AG20443 (cell line): ENCODE measurements around the gene KMT5B.
"Not testable (repeated sequence)": the region's sequence is repeated elsewhere in the genome, so short reads cannot be mapped to it uniquely, and the experiment has no call there.

ENCODE experiments used
- DNase-seq: peaks from one replicate; pipeline ENCODE4 v3.0.0; 2012; ENCODE audit warnings: low spot score, mixed read lengths

The KMT5B gene

GRCh38 chr11:68213135-68213515, at the start of gene KMT5B:
Gene KMT5B, minus strand, starts transcription at chr11:68213296. Its CDS starts 23,220 bp downstream, at chr11:68190076.
- peak; percentile 62 for DNase-seq

GRCh38 chr11:68262544-68262827, 49.4 kb upstream of the KMT5B start:
- peak; percentile 5 for DNase-seq

DNA sequence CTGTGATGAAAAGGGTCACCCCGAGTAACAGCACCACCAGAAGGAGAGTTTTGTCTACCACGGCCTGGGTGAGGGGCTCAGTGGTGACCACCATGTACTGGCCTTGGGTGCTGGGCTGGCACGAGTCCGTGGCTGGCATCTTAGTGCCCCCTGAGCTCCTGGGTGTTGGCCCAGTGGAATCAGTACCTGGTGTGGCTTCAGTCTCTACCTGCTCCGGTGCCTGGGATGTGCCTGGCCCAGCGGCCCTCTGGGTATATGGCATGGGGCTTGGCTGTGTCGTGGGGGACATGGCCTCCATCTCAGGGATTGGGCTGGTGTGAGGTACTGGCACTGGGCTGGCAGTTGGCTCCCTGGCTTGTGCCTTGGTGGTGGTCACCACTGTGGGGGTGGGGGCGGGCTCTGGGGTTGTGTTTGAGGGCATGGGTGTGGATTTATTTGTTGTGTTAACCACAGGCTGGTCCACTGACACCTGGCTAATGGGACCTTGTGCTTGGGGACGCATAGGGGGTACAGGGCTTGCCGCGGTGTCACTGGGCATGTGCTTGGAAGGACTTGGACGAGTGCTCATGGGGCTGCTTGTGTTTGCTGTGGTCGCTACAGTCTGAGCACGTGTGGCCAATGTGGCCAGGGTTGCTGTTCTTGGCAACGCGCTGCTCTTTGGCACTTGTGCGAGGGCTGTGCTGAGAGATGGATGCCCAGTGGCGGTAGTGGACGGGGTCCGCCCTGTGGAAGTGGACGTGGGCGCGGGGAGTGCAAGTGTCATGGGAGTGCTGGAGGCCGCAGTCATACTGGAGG, 48.9 kb upstream of the KMT5B start:
- DNase-seq, result no peak

- DNase-seq, result peak; percentile 4
These were observed 47.9 kb upstream of the KMT5B start for GRCh38 chr11:68261006-68261405.

- DNase-seq, result no peak
These were observed 47.4 kb upstream of the KMT5B start for GRCh38 chr11:68260484-68260883.

- DNase-seq, result peak; percentile 4
These were observed 46.2 kb upstream of the KMT5B start for GRCh38 chr11:68259122-68259959.

GRCh38 chr11:68258363-68258765, 45.3 kb upstream of the KMT5B start:
- DNase-seq, result no peak

DNA sequence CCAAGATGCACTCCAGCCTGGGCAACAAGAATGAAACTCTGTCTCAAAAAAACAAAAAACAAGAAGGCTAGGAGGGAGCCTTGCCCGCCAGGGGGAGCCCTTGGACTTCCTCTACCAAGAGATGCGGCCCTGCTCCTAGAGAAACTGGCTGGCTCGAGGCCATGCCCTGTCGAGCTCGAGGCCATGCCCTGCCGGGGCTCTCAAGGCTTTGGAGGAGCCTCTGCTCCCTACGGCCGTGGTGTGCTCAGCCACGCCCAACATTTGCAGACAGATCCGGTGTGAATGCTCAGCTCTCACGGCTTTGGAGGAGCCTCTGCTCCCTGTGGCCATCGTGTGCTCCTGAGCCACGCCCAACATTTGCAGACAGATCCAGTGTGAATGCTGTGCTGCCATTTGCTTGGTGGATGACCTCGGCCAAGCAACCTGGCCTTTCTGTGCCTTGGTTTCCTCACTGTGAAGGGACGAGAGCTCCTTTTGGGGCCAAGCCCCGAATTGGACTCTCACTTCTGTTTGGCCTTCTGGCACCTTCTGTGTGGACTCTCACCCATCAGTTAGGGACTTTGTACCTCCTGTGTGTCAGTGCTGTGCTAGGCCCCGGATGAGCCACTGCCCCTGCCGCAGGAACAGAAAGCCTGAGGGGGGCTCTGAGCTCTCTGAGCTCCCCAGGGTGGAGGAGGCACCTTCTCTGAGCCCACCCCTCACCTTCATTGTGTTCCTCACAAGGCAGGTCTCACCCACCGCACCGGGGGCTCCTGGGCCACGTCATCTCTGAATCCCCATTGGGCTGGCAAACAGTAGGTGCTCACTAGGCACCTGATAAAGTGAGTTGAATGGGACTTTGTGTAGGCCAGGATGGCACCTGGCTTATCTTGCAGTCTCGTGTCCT, 44.6 kb upstream of the KMT5B start:
- peak; percentile 91 for DNase-seq

DNA sequence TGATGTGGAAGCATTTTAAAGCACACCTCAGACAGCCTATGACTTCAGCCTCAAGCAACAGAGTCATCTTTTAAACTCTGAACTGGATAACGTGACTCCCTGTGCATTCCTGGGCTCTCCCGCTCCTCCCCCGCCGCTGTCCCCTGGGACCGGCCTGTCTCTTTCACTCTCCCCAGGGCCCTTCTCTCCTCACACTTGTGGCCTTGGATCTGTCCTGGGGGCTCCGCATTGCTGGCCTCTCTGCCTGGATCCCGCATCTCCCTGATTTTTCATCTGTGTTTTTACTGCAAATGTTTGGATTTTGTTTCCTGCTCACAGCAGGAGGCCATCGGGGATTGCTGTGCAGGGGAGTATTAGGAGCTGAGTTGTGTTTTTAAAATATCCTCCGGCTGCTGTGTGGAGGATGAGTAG, 43.2 kb upstream of the KMT5B start:
- DNase-seq, result peak; percentile 67

DNA sequence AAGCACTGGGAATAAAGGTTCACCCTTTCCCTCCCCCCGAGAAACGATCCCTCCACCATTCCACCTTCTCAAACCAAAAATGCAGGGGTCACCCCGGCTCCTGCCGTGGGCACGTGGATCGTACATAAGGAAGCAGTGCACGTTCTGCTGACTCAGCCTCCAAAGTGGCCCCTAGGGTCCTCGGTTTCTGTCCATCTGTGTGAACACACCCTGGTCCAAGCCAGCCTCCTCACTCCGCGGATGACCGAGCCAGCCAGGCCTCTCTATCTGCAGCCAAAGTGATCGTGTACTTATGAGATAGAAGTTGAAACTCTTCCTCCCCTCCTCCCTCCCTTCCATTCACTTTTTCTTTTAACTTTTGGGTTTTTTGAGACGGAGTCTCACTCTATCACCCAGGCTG, 42.4 kb upstream of the KMT5B start:
- peak; percentile 26 for DNase-seq

DNA sequence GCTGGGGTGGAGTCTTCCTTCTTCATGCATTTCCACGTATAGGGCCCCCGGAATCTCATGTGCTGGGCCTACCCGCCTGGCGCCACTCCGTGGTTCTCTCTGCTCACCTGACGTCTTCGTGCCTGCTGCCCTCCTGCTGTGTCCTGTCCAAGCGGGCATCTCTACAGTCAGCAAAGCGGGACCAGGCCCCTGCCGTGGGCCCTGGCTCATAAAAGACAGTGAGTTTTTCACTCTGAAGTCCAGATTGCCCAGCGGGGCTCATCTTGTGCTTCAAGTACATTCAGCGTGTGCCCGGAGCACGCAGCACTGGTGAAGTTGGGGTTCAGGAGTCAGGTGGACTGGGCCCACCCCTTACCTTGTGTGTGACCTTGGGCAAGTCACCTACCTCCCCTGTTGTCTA, 41.3 kb upstream of the KMT5B start:
- DNase-seq, result no peak

DNA sequence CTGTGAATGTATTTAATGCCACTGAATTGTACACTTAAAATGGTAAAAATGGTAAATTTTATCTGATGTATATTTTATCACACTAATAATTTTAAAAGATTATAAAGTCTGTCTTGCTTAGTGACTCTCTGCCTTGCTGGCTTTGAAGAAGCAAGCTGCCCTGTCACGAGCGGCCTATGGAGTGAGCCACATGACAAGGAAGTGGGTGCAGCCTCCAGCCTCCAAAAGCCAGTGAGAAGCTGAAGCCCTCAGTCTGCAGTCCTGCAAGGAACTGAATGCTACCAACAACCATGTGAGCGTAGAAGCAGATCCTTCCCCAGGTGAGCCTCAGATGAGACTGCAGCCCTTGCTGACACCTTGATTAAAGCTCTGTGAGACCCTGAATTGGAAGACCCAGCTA, 38.7 kb upstream of the KMT5B start:
- DNase-seq, result no peak

DNA sequence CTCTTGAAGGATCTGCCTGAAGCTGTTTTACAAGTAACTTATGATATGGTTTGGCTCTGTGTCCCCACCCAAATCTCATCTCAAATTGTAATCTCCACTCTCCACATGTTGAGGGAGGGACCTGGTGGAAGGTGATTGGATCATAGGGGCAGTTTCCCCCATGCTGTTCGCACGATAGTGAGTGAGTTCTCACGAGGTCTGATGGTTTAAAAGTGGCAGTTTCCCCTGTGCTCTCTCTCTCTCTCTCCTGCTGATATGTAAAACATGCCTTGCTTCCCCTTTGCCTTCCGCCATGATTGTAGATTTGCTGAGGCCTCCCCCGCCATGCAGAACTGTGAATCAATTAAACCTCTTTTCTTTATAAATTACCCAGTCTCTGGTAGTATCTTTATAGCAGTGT, 31.8 kb upstream of the KMT5B start:
- not testable (repeated sequence) for DNase-seq

- not testable (repeated sequence) for DNase-seq
These were observed 30.8 kb upstream of the KMT5B start for GRCh38 chr11:68243847-68244246.

DNA sequence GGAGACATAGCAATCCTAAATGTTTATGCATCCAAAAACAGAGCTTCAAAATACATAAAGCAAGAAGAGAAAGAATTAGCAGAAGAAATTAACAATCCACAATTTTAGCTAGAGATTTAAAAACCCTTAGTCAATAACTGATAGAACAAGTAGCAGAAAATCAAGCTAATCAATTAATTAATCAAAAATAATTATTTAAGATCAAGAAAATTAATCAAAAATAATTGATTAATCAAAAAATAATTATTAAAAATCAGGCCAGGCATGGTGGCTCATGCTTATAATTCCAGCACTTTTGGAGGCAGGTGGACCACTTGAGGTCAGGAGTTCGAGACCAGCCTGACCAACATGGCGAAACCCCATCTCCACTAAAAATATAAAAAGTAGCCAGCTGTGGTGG, 29.5 kb upstream of the KMT5B start:
- DNase-seq, result no peak

DNA sequence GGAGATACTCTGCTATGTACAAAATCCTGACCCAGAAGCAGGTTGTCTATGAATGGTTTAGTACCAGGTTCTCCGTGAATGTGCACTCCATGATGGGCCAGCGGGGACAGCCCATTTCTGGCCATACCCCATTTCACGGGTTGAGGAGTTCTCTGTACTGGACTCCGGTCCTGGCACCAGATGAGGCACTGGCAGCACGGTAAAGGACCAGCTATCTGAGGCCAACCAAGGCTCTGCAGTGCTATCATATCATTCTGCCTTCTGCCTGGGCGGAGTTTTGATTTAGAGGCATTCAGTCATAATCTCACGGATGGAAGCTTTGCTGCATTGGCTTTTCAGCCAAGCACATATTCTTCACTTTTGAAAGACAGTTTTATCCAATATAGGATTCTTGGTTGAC, 18.5 kb upstream of the KMT5B start:
- no peak for DNase-seq

DNA sequence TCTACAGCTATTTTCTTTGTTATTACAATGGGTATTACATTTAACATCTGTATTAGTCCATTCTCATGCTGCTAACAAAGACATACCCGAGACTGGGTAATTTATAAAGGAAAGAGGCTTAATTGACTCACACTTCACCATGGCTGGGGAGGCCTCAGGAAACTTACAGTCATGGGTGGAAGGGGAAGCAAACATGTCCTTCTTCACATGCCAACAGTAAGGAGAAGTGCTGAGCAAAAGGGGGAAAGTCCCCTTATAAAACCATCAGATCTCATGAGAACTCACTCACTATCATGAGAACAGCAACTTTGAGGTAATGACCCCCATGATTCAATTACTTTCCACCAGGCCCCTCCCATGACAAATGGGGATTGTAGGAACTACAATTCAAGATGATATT, 16.5 kb upstream of the KMT5B start:
- DNase-seq, result no peak

- no peak for DNase-seq
These were observed 13.3 kb upstream of the KMT5B start for GRCh38 chr11:68226421-68226820.

GRCh38 chr11:68224606-68225005, 11.5 kb upstream of the KMT5B start:
- no peak for DNase-seq

GRCh38 chr11:68223275-68223674, 10.2 kb upstream of the KMT5B start:
- DNase-seq, result no peak

- DNase-seq, result no peak
These were observed 8.3 kb upstream of the KMT5B start for GRCh38 chr11:68221406-68221805.

GRCh38 chr11:68216171-68216938, 3.3 kb upstream of the KMT5B start:
- DNase-seq, result no peak
